GM21381 (cell line): ENCODE results near the gene GMDS.
"Not testable (repeated sequence)": the region's sequence is repeated elsewhere in the genome, so short reads cannot be mapped to it uniquely, and the experiment has no call there.

Experiments
- ATAC-seq: cut with Tn5 transposase; IDR thresholded peaks from one replicate; pipeline ENCODE4 v1.9.1; 2021; ENCODE audit warnings: mild to moderate bottlenecking, moderate library complexity; ENCODE audit not compliant: unreplicated experiment

Gene GMDS

GRCh38 chr6:1765160-1765903, 480.1 kb downstream of the GMDS start:
- ATAC-seq, result no peak

- no peak for ATAC-seq
These were observed 480.9 kb downstream of the GMDS start for GRCh38 chr6:1764397-1764987.

- no peak for ATAC-seq
These were observed 482.0 kb downstream of the GMDS start for GRCh38 chr6:1763404-1763803.

- no peak for ATAC-seq
These were observed 483.2 kb downstream of the GMDS start for GRCh38 chr6:1762203-1762602.

- ATAC-seq, result no peak
These were observed 483.9 kb downstream of the GMDS start for GRCh38 chr6:1761477-1761877.

GRCh38 chr6:1760876-1761275, 484.5 kb downstream of the GMDS start:
- ATAC-seq, result no peak

GRCh38 chr6:1759870-1760269, 485.5 kb downstream of the GMDS start:
- ATAC-seq, result no peak

- ATAC-seq, result no peak
These were observed 487.2 kb downstream of the GMDS start for GRCh38 chr6:1758076-1758679.

- no peak for ATAC-seq
These were observed 488.3 kb downstream of the GMDS start for GRCh38 chr6:1757131-1757530.

GRCh38 chr6:1756472-1757129, 488.8 kb downstream of the GMDS start:
- ATAC-seq, result no peak

GRCh38 chr6:1751063-1751462, 494.3 kb downstream of the GMDS start:
- not testable (repeated sequence) for ATAC-seq

GRCh38 chr6:1749041-1749440, 496.4 kb downstream of the GMDS start:
- ATAC-seq, result no peak

- no peak for ATAC-seq
These were observed 497.9 kb downstream of the GMDS start for GRCh38 chr6:1747531-1747930.

- ATAC-seq, result no peak
These were observed 498.4 kb downstream of the GMDS start for GRCh38 chr6:1747003-1747402.

- no peak for ATAC-seq
These were observed 499.6 kb downstream of the GMDS start for GRCh38 chr6:1745814-1746213.

GRCh38 chr6:1744543-1744942, 500.9 kb downstream of the GMDS start:
- no peak for ATAC-seq

- peak; percentile 91 for ATAC-seq
These were observed 505.7 kb downstream of the GMDS start for GRCh38 chr6:1739680-1740079.

GRCh38 chr6:1739220-1739619, 506.2 kb downstream of the GMDS start:
- ATAC-seq, result peak; percentile 29

GRCh38 chr6:1738558-1739081, 506.8 kb downstream of the GMDS start:
- ATAC-seq, result no peak

GRCh38 chr6:1737463-1738311, 507.7 kb downstream of the GMDS start:
- ATAC-seq, result no peak
